ENCODE results near the gene CREM. TPM values are rescaled to one million over a fixed set of nuclear protein-coding genes. Genes with fewer than 3 reads are reported as not detected.

CREM gene
- total and polyA plus RNA-seq, 7 donors = 25.9 to 76.0 (median 37.5) TPM

DNA sequence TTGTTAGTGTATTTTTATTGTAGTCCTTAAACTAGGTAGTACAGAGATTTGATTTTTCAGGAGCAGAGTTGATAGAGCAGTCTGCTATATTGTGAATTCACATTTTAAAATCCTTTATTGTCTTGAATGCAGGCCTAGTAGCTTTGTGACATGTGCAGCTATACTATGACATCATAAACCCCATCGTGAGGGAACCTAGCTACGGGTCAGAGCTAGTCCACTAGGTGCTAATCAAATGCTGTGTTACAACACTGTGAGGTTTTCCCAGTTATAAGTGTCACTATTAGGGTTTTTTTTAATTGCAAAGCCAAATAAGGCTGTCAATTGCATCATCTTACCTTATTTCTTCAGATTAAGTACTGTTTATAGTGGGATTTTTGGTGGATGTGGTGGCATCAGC is 40.7 kb downstream of the CREM start:
- TF ChIP-seq POLR2A (IDR thresholded peaks at IDR 0.05) = no peak
- no peak for TF ChIP-seq EP300 (IDR thresholded peaks at IDR 0.05)
- TF ChIP-seq POLR2AphosphoS5 (IDR thresholded peaks at IDR 0.05) = no peak
- TF ChIP-seq, protein P1, sequence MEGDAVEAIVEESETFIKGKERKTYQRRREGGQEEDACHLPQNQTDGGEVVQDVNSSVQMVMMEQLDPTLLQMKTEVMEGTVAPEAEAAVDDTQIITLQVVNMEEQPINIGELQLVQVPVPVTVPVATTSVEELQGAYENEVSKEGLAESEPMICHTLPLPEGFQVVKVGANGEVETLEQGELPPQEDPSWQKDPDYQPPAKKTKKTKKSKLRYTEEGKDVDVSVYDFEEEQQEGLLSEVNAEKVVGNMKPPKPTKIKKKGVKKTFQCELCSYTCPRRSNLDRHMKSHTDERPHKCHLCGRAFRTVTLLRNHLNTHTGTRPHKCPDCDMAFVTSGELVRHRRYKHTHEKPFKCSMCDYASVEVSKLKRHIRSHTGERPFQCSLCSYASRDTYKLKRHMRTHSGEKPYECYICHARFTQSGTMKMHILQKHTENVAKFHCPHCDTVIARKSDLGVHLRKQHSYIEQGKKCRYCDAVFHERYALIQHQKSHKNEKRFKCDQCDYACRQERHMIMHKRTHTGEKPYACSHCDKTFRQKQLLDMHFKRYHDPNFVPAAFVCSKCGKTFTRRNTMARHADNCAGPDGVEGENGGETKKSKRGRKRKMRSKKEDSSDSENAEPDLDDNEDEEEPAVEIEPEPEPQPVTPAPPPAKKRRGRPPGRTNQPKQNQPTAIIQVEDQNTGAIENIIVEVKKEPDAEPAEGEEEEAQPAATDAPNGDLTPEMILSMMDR (IDR thresholded peaks at IDR 0.05) = no peak
- WGBS, 2 donors = 94 to 95% methylated on average over 2 of the region's 2 CpGs

DNA sequence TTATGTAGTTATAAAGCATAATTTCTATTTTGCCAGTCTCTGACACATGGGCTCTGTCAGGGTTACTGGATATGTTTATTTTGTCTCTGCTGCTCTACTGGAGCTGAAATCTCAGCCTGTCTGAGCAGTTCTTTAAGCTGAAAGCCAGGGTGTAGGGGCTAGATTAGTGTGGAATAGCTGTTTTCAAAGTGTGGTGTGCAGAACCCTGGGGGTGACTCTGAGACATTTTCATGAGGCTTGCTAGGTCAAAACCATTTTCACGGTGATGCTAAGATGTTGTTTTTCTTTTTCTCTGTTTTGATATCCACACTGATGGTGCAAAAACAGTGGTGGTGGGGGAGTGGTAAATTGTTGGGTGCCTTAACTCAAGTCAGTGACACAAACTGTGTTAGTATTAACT is 45.5 kb downstream of the CREM start:
- H3K4me1 ChIP-seq = no peaks in the 10 kb centered on the region
- H3K36me3 ChIP-seq = no peaks in the 10 kb centered on the region
- DNase-seq = no peak
- intact Hi-C loops (cut with DNase I) = no loop called here
- no peak overlapping the region for H3K4me3 ChIP-seq
- no peak overlapping the region for H3K27ac ChIP-seq
- TF ChIP-seq EP300 (IDR thresholded peaks at IDR 0.05) = no peak
- TF ChIP-seq POLR2AphosphoS5 (IDR thresholded peaks at IDR 0.05) = no peak
- TF ChIP-seq POLR2A (IDR thresholded peaks at IDR 0.05) = no peak
- TF ChIP-seq, protein P1 (IDR thresholded peaks at IDR 0.05) = no peak
- WGBS, 2 donors = 89 to 92% methylated on average over 1 of the region's 1 CpG
- peaks cover 0 to 6% (median 0%) of the 10 kb centered on the region in 4 donors for H3K9me3 ChIP-seq
- H3K27me3 ChIP-seq = no peaks in the 10 kb centered on the region

More for the DNA sequence above, 40.7 kb downstream of the CREM start:
- Histone ChIP-seq H3K27ac (no peak overlapping the region), H3K36me3 (no peaks in the 10 kb centered on the region), H3K27me3 (no peaks in the 10 kb centered on the region), H3K4me1 (no peaks in the 10 kb centered on the region), H3K9me3 (peaks cover 0 to 6% (median 0%) of the 10 kb centered on the region in 4 donors), H3K4me3 (no peak overlapping the region)
- intact Hi-C loops (cut with DNase I) = no loop called here
- DNase-seq = no peak

DNA sequence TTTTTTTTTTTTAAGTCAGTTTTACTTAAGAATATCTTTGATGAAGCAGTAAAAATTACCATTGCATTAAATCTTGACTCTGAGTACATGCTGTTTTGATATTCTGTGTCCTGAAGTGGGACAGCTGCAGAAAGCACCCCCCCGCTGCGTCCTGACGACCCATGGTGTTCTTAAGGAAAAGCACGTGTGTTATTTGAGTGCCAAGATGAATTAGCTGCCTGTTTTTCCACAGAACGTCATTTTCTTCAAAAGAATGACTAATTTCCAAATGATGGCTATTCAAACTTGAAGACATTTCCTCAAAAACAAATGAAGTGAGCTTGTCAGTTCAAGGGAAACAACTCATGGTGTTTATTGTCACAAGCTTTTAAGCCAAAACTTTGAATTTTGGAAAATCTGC is 45.9 kb downstream of the CREM start:
- TF ChIP-seq POLR2A (IDR thresholded peaks at IDR 0.05) = no peak
- TF ChIP-seq, protein P1 (IDR thresholded peaks at IDR 0.05) = no peak
- TF ChIP-seq POLR2AphosphoS5 (IDR thresholded peaks at IDR 0.05) = no peak
- TF ChIP-seq EP300 (IDR thresholded peaks at IDR 0.05) = no peak
- H3K9me3 ChIP-seq = peaks cover 0 to 6% (median 0%) of the 10 kb centered on the region in 4 donors
- no peaks in the 10 kb centered on the region for H3K36me3 ChIP-seq
- peak overlapping the region in 1 of 4 donors; percentile 7 for H3K27ac ChIP-seq
- no peaks in the 10 kb centered on the region for H3K27me3 ChIP-seq
- WGBS, 2 donors = 77 to 81% methylated on average over 5 of the region's 5 CpGs
- DNase-seq = peak; percentile 71
- no peak overlapping the region for H3K4me3 ChIP-seq
- intact Hi-C loops (cut with DNase I) = no loop called here
- no peaks in the 10 kb centered on the region for H3K4me1 ChIP-seq

DNA sequence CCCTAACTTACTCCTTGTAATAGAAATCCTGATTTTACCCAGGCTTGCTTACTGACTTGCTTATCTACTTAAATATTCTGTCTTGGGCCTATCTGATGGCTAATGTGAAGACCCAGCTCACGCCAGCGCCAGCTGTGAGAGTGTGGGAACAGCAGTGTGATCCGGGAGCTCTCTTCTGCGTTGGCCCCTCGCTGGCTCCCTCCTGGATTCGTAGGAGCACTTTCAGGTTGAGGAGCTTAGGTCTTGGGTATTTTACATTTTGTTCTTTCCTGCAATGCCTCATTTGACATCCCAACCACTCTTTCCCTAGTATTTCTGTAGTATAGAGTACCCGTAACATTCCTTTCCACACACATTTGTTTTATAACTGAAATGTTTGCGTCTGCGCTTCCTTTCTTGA is 51.7 kb downstream of the CREM start:
- intact Hi-C loops (cut with DNase I) = no loop called here
- TF ChIP-seq, protein P1 (IDR thresholded peaks at IDR 0.05) = no peak
- TF ChIP-seq POLR2A (IDR thresholded peaks at IDR 0.05) = no peak
- no peak for TF ChIP-seq EP300 (IDR thresholded peaks at IDR 0.05)
- no peak for TF ChIP-seq POLR2AphosphoS5 (IDR thresholded peaks at IDR 0.05)
- peaks cover 0 to 7% (median 4%) of the 10 kb centered on the region in 4 donors for H3K4me1 ChIP-seq
- DNase-seq = no peak
- no peaks in the 10 kb centered on the region for H3K27me3 ChIP-seq
- peaks cover 0 to 5% (median 0%) of the 10 kb centered on the region in 4 donors for H3K36me3 ChIP-seq
- peak overlapping the region in 1 of 4 donors; percentile 8 for H3K4me3 ChIP-seq
- WGBS, 2 donors = 91 to 96% methylated on average over 9 of the region's 9 CpGs
- H3K9me3 ChIP-seq = no peaks in the 10 kb centered on the region
- H3K27ac ChIP-seq = peak overlapping the region in 3 of 4 donors; percentile 23 to 55 (median 27)

All from sigmoid colon (tissue), 7 donors.